Daoy (cell line): ENCODE results near the gene KIRREL3. TPM values are rescaled to one million over a fixed set of nuclear protein-coding genes. Genes with fewer than 3 reads are reported as not detected.

Experiments used
- DNase-seq: peaks from one replicate; pipeline ENCODE4 v3.0.0-alpha.2; 2015; ENCODE audit warnings: low read depth
- total RNA-seq: library from RNA; depleted of rRNA; stranded (reverse); fragments of >200 nt; shearing (Covaris generic); gene quantifications from 2 replicates; pipeline ENCODE4 v1.2.3, GENCODE V29; 2014

The KIRREL3 gene
- total RNA-seq, 1 experiment from 2014 or later, result 2.4 TPM

DNA sequence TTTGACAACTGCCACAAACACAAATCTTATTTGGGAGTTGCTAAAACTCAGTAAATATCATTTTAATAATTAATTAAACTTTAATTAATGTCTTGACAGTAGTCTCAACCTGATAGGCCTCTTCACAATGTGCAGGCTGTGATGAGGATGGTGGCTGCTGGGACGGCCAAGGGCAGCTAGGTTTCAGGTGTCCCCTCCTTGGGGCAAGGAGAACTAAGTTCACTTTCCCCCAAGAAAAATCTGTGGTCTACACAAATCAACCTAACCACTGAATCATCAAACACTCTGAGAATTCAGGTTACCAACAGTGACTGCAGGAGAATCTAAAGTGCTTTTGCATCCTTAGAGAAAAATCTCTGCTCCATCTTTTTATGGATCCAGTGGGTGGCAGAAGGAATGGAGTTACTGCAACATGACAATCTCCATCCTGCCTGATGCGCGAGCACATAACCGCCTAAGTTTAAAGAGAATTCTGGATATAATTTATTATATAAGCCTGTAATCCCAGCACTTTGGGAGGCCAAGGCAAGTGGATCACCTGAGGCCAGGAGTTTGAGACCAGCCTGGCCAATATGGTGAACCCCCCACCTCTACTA is 289.7 kb downstream of the KIRREL3 start:
- no peak for DNase-seq

DNA sequence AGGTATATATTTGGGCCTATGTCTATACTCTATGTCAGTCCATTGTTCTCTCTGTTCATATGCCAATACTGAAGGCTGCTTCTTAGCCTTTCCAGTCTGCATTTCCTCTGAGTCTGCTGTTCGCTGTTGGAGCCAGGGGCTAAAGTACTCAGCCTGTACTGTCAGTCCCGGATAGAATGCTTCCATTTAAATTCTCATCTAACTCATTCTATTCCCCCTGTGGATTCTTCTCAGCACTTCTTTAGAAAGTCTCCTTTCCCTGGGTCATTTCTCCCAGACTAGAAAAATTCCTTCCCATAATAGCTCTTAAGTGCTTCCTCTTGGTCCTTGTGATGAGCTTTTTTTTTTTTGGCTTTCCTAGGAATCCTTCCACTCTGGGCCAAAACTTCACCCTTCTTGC is 293.1 kb downstream of the KIRREL3 start:
- DNase-seq, result no peak

DNA sequence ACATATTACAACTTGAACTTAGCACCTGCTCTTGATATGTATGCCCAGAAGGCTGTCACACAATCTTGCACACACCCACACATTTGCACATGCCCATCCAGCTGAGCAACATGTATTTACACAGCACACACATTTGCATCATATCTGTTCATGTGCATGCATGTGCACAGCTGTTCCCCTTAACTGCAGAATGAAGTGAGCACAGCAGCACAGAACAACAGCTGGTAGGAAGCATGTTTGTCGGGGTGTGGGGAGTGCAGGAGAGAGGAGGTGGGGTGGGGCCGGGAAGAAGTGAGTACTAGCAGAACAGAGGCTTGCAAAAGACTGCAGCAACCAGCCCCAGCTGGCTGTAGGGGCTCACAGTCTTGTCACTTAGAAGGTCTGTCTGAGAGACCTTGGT is 296.5 kb downstream of the KIRREL3 start:
- no peak for DNase-seq

DNA sequence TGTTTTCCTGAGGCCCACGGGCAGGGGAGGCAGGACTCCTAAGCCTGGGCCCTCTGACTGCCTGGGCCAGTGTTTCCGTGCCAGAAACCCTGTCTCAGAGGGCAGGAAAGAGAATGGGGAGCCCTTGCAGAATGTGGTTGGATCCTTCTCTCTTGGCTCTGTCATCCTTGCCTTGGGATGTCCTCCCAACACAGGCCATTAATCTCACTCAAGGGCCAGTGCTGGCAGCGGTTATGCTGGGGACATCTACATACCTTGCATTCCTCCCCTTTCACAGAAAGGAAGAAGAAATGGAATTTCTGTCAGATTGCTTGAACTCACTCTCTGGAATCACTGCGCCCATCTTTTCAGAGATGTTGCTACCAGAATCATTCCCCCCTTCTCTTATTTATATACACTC is 296.9 kb downstream of the KIRREL3 start:
- no peak for DNase-seq

DNA sequence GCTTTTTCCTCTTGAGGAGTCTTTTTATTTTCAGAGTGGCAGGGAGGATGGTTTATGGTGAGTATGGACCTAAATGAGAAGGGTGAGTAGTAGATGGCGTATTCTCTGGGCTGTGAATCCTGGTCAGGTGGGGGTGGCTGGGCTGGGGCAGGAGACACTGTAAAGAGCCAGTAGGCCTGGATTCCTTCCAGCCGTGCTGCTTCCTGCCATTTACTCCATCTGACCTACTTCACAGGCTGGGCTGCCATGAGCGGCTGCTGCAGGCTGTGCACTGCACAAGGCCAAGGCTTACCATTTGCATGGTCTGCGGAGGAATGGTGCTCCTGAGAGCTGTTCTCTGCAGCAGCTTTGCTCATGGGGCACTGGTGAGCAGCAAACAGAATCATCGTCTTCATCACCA is 297.6 kb downstream of the KIRREL3 start:
- DNase-seq, result peak; percentile 23

DNA sequence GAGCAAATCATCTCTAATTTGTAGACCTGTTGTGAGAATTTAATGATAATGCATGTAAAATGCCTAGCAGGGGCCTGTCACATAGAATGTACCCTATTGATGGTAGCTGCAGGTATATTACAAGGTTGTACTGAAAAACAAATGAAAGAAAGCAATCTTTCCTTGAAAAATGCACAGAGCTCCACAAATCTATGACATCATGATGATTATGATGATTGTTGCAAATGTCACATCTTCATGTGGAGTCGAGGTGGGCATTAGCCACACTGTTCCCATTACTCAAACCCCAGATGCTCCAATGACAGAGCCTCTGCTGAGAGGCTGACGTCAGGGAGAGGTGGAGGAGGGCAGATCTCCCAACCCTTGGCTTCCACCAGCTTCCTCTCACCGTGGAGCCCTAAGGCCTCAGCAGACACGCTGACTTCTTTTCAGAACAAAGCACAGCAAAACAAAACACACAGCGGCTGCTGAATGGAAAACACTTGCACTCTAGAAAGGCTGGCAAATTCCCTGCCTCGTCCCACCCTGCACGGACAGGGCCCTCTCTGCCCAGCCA is 298.3 kb downstream of the KIRREL3 start:
- no peak for DNase-seq

DNA sequence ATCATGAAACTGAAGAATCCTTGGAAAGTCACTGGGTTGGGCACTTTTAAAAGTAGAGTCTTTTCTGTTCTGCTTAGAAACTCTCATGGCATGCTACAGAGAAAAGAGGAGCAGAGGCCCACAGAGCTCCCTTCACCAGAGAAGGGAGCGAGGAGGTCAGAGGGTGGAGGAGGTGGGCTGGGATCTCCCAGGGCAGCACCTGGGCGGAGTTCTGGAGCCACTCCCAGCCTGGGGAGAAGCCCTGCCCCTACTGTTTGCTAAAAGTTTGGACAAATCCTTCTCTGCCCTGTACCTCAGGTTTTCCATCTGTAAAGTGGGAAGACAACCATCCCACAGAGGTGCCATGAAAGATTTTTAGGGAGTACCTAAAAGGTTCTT is 299.1 kb downstream of the KIRREL3 start:
- no peak for DNase-seq

DNA sequence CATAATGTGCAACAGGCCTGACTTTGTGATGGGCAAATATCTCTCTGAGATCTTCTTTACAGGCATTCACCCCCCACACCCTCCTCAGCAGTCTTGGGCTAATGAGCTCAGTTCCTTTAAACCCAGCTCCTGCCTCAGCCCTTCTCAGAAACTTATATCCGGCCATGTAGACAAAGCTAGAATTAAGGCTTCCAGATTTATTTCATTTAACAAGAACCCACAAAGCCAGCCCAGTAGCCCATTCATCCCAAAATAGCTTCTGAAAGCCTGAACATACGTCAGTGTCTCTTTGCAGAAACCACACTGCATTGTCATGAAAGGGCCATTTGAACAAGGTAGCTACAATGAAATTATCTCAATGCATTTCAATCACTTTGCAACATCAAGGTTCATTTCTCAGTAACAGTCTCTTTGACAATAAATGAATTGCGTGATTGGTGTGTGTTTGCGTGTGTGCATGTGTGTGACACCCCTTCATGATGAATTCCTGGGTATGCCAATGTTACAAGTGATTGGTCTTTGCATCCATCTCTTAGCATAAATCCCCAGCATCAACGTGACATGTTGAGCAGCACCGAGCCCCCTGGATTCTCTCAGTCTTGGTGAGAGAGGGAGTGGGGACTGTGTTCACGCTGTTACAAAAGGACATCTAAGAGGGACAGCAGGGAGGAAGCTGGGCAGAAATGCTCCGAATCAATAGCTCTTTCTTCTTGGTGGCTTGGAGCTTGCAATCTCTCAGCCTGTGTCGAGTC is 299.6 kb downstream of the KIRREL3 start:
- no peak for DNase-seq

DNA sequence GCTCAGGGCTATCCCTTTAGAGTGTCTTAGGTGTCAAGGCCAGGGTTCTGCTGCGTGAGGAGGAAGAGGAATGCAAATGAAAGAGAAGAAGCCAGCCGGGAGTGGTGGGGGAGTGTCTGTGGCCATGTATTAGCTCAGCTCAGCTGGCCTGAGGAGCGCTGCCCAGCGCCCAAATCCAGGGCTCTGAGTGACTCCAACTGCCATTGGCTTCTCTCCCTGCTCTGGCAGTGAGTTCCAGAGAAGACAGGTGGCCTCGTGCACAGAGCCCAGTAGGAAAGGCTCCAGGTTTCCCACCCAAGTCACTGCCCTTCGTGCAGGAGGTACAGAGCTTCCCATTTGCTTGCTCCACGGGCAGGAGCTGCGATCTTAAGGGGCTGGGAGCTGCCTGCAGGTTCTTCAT is 302.0 kb downstream of the KIRREL3 start:
- no peak for DNase-seq

DNA sequence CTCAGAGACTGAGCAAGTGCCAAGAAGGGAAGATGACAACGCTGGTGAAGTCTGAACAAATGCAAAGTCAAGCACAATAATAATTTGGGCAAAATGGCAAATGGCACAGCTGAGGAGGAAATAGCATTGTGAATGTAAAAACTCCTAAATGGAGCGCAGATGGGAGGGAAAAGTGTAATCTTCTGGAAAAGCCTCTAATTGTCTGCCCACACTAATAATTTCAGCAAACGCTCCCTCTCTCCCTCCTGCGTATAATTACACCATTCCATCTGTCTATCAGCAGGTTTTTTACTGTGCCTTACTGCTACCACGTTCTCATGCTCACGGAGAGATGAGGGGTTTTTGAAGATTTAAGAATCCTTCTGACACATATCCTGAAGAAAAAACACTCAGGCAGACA is 302.6 kb downstream of the KIRREL3 start:
- no peak for DNase-seq

DNA sequence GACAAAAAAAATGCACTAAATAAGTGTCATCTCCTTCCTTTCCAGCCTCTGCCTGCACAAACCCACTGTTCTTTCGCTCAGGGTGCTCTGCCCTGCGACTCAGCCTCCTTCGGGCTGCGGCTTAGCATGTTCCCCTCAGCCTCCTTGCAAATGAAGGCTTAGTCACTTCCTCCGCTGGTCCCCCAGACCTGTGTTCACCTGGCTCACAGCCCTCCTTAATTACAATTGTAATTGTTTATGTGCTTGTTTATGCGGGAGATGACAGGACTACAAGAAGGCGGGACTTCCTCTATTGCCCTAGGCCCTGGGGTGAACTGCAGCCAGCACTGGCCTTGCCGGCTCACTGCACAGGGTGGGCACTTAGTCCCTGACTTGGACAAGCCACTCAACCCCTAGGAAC is 303.6 kb downstream of the KIRREL3 start:
- peak; percentile 55 for DNase-seq

DNA sequence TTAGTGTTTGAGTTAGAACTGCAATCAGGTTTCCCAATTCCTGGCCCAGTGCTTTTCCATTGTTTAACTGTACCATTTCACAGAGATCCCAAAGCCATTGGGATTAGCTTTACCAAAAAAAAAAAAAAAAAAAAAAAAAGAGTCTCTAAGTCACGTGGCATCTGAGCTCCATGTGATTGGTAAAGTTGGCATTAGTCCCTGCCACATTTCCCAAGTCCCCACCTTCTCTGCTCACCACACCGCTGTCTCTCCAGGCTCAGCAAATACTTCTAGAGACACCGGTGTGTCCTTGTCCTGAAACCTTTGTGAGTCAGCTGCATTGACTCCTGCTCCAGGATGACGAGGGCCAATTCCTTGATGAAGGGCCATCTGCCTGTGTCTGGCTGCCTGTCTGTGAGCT is 305.3 kb downstream of the KIRREL3 start:
- DNase-seq, result peak; percentile 37

DNA sequence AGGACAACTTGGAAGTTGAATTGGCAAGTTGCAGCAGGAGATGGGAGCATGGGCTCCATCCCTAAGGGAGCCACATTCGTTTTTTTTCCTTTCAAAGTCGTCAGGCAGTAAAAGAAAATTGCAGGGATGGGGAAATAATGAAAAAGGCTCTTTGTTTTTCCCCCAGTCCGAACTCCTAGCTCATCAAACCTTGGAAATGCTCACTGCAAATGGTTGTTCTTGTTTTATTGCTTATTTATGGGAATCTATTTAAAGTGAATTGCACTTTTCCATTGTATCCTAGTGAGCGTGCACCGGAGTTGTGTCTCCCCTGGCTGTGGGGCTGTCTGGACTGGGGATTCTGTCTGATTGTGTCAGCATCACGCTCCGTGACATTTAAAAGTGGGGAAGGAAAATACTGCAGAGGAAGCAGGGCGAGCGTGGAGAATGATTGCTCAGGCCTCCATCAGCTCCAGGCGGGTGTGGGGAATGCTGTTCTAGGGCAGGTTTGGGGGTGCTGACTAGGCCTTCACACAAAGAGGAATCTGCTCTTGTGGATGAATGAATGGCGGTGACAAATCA is 306.4 kb downstream of the KIRREL3 start:
- DNase-seq, result no peak

DNA sequence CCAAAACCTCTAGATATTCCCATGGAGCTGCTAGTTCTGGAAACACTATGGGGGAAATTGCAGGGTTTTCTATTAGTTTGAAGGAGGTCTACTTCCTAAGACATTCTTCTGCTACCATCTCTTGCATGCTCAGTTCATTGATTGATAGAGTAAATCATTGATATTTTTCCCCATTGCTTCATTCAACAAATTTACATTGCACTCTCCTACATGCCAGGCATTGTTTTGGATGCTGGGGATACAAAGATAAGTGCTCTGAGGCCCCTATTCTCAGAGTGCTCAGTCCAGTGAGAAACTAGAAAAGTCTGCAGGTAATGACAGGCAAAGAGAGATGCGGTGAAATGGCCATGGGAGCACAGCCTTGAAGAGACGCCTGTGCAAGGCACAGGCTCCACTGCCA is 313.1 kb downstream of the KIRREL3 start:
- DNase-seq, result no peak

DNA sequence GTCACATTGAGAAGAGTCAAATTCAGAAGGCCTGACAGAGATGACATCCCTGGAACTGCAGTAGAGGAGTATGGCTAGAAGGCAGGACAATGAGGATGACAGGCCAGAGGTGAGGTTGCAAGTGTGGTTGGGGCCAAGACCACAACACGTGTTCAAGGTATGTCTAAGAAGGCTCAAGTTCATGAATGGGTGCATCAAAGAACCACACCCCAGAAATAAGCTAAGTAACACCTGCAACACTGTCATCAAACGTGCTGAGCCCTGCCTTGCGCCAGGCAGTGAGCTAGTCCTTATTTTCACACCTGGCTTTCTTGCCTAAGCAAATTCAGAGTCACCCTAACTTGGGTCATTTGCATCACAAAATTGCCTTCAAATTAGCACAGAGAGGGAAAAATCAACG is 313.6 kb downstream of the KIRREL3 start:
- no peak for DNase-seq

DNA sequence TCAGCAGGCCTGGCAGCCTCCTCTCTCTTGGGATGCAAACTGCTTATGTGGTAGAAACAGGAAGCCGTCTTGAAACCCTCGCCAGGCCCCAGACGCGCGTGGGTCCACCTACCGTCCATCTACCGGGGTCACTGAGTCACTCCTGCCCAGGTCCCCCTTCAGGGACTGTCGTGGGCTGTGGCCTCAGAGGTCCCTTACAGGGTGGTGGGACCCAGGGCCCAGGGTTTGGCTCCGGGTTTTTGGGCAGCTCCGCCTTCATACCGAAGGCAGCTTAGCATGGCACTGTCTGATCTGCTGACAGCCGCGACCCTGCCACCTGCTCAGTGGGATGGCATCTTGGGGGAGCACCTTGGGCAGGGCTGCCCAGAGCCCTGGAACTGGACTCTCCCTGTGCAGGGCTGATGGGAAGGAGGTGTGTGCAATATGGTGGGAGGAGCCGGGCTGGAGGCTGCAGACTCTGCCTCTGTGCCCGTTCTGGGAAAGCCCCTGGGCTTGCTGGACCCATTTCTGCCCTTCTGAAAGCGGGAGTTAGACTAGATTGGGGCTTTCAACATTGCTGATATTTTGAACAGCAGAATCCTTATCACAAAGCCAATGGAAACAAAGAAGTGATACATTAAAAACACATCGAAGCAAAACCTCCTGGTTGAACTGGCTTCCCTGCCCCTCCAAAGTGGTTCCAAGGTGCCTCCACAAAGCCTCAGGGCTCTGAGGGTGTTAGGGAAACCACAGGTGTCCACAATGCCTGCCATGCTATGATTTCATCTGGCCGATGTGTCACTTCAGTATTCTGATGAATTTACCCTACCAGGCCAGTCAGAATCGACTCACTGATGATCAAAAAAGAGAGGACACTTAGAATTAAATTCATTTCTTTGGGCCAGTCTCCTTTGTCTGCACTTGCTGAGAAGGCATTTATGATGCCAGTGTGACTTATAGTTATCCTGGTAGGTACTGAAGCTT is 316.5 kb downstream of the KIRREL3 start:
- DNase-seq, result no peak

DNA sequence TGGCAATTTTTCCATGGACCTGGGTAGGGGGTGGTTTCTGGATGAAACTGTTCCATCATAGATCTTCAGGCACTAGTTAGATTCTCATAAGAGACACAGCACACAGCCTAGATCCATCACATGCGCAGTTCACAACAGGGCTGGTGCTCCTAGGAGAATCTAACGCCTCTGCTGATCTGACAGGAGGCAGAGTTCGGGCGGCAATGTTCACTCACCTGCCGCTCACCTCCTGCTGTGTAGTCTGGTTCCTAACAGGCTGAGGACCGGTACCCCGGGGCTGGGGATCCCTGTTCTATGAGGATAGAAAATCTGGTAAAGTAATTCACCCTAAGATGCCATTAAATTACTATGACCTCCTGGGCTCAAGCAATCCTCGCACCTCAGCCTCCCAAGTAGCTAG is 318.0 kb downstream of the KIRREL3 start:
- no peak for DNase-seq

DNA sequence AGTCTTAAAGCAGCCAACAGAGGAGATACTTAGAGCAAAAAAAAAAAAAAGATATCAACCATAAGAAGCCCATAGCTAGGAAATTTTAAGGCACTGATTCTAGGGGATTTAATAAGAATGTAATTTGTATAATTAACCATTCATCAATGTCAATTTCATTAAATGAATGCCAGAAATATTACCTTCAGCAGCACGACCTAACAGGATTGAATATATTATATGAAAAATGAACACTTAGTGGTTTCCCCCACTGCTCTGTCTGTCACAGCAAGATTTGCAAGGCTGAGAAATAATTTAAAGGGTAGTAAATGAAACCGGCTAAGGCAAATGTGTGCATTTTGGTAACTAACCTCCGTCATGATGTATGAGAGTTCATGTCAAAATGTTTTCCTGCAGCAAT is 319.9 kb downstream of the KIRREL3 start:
- DNase-seq, result no peak

DNA sequence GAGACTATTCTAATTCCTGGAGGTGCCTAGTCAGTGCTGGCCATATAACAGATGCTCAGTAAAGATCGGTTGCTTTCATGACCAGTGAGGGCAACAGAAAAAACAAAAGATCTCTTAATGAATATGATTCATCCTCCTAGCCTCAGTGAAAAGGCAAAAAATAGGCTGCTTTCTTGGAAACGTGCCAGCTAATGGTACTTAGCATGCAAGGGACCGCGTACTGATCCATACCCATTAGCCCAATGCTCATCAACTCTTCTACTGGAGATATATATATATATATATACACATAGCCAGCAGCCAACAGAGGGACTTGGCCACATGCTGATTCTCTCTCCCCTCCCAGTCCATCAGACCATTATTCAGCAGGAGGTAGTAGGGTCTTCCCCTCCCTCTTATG is 320.4 kb downstream of the KIRREL3 start:
- DNase-seq, result no peak

DNA sequence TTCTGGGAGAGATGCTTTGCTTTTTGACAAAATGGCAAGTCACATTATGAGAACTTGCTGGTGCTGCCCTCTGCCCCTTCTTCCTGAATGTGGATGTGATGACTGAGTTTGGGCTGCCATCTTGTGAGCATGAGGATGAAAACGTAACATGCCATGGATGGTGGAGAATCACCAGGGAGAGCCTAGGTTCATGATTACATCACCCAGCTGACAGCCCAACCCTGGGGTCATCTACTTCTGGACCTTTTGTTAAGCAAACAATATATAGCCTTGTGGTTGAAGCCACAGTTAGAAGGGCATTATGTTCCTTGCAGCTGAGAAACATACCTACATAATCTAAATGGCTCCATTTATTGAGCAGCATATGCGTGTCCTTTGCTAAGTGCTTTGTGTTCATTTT is 321.5 kb downstream of the KIRREL3 start:
- DNase-seq, result no peak

DNA sequence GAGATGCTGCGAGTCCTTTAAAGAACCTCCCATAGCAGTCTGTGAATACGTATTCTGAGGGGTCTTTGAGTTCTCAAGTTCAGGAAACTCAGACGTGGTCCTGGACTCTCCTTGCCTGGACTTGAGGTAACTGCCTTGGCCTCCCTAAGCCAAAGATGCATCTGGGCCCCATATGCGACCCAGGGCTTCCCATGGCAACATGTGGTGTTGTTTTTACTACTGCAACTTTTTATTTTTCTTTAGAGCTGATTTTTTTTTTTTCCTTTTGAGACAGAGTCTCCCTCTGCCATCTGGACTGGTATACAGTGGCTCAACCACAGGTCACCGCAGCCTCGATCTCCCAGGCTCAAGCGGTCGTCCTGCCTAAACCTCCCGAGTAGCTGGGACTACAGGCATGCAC is 324.0 kb downstream of the KIRREL3 start:
- DNase-seq, result no peak

DNA sequence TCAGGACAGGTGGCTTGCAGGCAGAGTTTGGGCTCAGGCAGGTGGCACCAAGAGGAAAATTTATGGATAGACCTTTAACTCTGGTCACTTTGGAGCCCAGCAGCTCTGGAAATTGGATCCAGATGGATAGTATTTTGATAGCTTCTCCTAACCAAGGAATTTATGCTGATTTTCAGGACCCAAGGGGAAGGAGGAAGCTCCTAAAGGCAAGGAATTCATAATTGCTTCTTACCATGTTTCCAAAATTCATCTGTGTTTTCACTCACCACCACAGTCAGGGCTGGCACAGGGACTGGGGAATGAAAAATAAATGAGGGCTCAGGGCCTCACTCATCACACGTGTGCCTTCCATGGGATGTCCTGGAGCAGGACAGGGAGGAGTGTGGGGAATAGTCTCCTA is 327.3 kb downstream of the KIRREL3 start:
- DNase-seq, result no peak
